Spleen (tissue), 7 donors: ENCODE data around the gene GALNT12.

Experiments
- CTCF ChIP-seq, 11 experiments: fragments of 200-600 bp in 7 of 11; fragments of 450-650 bp in 4 of 11; sonication (generic) in 4 of 11; IDR thresholded peaks in 8 of 11; conservative IDR thresholded peaks in 3 of 11; 1 replicate in 7 of 11; 2 replicates in 4 of 11; pipeline versions ENCODE4 v1.4.0 to v1.8.0; 2016 to 2021; ENCODE audit warnings: antibody characterized with exemption in 11 of 11, inconsistent platforms in 4 of 11, mild to moderate bottlenecking in 1 of 11
- POLR2A ChIP-seq, 3 donors: fragments of 450-650 bp; IDR thresholded peaks; one replicate each; pipeline ENCODE4 v1.5.1; 2017; ENCODE audit warnings: antibody characterized with exemption in 3 of 3, mild to moderate bottlenecking in 1 of 3
- POLR2AphosphoS5 ChIP-seq, 3 donors: sonication (generic); formaldehyde crosslinking; IDR thresholded peaks; one replicate each; pipeline ENCODE4 v1.5.1; 2017; ENCODE audit warnings: antibody characterized with exemption in 3 of 3
- donor health status: DM: no; HTN: no; CAD: no; lungs with moderate emphysema.
- donor health status: DM: no; HTN: no; CAD: no.
- donor health status: DM: no; HTN: no; CAD: no.

GRCh38 chr9:98833090-98833956 is 25.9 kb downstream of the GALNT12 start:
- TF ChIP-seq CTCF (IDR thresholded peaks at IDR 0.05 in 8 of 11, conservative IDR thresholded peaks at IDR 0.05 in 3 of 11): no peak
- TF ChIP-seq POLR2AphosphoS5 (IDR thresholded peaks at IDR 0.05): no peak
- no peak for TF ChIP-seq POLR2A (IDR thresholded peaks at IDR 0.05)
